GM21825 (cell line): ENCODE data around the gene ADGRD1.

ENCODE experiments used
- ATAC-seq: cut with Tn5 transposase; IDR thresholded peaks from one replicate; pipeline ENCODE4 v1.9.1; 2021; ENCODE audit warnings: mild to moderate bottlenecking, moderate library complexity; ENCODE audit not compliant: unreplicated experiment

The ADGRD1 gene

DNA sequence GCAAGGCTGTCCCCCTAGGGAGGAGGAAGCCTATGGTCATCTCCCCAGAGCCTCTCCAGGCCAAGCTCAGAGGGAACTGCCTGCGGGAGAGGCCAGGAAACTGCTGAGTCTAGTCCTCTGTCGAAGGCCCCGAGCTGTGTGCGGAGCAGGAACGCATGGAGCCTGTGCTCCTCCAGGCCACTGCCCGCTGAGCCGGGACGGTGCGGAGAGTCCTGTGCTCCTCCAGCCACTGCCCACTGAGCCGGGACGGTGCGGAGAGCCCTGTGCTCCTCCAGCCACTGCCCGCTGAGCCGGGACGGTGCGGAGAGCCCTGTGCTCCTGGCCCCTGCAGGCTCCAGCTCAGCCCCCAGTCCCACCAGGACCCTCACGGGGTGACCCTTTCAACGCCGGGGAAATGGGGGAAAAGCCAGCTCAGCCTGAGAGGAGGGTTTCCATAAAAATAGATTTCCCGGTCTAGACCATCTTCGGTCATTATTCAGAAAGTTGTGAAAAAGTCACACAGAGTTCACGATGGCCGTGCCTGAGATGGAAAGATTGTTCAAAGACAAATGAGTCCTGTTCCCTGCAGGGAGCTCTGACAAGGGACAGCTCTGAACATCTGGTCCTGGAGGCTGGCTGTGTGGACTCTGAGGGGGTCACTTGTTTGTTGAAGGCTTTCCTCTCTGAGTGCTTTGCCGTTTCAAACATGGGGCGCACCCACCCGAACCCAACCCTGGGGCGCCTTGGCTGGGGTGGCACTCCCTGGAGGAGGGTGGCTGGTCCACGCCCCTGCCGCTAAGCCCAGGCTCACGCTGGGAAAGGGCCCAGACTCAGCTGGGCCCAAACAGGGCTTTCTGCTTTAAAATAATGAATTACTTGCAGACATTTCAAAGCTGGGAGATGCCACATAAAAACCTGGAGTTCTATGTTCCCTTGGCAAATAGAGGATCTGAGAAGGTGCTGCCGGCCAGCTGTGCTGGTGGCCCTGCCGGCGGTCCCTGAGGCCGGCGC is 85.5 kb downstream of the ADGRD1 start:
- no peak for ATAC-seq

DNA sequence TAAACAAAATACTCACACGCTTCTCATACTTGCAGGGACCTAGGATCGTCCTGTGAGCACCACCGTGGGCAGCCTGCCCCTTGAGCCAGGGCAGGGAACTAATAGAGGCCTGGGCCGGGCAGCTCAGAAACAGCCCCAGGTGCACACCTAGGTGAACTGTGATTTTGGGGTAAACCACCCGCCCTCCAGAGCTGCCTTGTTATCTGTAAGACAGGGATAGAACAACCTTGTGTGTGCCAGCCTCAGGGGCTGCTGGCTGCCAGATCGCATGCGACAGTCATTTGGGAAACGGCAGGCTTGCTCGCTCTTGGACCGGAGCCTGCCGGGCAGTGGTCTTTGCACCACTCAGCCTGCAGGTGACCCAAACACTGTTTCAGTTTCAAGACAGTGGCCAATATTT is 86.8 kb downstream of the ADGRD1 start:
- ATAC-seq, result no peak

DNA sequence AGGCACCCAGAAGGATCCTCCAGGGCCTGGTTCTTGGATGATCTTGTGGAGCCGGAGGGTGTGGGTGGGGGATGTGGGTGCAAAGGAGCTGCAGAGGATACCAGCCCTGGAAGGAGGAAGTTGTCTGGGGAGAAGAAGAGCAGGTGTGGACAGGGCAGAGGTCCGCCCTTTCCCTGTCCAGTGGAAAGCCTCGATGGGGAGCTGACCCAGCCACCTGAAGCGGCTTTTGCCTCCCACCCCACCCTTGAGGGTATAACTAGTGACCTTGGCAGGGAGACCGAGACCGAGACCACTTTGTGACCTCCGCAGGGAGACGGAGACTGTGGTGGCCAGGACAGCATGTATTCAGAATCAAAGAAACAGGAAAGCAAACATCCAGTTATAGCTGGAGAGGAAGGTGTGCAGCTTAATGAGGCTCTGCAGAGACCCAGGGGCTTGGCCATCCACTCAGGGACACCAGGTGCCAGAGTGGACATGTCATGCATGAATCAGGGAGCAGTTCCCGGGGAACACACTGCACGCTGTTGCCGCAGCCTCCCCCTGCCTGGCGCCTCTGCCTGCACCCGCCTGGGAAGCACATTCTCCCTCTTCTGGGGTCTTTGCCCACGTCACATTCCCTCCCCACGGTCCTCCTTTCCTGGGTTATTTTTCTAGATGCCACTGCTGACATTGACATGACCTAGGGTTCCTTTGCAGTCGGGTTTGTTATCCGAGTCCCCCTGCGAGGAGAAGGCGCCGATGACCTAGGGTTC is 87.7 kb downstream of the ADGRD1 start:
- no peak for ATAC-seq

DNA sequence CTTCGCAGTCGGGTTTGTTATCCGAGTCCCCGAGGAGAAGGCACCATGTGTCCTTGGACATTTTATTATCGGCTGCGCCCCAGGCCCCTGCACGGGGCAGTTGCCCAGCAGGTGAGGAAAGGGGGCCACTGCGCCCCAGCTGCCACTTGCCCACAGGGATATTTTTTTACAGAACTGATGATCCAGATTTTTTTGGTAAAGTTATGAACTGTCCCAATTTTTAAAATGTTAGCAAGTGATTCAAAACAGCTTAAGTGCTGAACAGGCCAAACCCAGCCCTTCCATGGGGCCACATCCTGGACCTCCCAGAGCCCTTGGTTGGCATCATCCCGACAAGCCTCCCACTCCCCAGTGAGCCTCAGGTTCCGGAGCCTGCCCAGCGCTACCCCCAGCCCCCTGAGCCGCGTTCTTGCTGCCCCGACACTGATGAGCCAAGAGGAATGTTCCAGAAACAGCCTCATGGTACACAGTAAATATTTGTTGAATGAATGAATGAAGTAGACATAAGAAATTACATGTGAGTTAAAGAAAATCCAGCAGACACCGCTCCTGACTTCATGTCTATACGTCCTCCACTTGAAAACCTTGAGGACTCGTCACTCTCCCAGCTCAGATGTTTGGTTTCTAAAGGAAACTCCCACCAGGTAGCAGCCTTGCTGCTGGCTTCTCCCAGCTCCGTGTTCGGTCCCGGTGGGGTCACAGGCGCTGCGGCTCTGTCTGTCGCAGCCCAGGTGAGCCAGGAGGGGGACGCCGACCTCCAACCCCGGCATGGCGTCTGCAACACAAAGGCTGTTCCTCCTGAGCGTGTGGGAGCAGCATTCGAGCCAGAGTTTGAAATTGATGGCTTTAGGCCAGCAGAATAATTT is 88.5 kb downstream of the ADGRD1 start:
- ATAC-seq, result no peak

DNA sequence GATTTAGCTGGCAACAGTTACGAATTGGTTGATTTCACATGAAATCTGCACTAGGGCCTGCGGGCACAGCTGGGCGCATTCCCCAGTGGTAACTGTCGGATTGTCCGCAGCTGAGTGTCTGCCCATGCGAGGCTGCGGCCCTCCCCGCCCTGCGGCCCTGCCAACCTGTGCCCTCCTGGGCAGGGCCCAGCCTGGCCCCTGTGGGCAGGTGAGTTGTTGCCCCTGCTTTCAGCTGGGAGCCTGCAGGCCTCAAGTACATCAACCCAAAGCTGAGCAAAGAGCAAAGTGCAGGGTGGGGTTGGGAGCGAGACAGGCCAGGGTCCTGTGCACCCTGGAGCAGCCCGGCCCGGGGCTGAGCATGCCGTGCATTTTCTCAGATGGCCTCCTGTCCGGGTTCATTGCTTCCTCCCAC is 89.1 kb downstream of the ADGRD1 start:
- no peak for ATAC-seq

DNA sequence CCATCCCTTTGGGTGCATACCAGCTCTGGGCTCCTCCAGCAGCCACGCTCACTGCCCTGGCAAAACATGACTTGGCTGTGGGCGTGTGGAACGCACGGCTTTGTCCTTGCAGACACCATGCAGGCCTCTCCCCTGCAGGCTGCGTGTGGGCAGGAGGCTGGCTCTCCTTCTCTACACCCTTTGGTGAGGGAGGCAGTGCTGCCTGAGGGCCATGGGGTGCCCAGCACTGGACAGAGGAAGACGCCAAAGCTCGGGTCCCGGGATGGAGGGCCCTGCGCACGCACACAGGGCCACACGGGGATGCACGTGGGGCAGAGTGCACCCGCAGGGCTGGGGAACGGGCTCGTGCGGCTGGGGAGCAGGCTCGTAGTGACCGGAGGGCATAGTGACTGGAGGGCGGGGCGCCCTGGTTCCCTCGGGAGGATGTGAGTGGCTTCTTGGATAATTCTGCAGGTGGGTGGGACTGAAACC is 89.7 kb downstream of the ADGRD1 start:
- ATAC-seq, result no peak

DNA sequence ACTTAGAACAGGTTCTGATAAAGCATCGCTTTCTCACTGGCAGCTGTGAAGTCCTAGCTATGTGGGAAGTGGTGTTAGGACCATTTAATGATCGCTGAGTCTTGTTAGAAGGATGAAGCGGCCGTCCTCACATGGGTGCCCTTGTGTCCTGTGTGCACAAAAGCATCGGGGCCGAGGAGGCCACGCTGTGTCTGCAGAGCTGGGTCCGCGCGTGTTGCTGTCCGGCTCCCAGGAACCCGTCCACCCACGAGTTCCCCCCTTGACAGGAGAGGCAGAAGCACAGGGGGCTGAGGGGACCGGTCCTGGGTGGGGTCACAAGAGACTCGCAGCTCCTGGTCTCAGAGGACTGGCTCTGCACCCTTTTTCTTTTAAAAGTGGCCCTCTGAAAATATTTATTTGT is 90.4 kb downstream of the ADGRD1 start:
- ATAC-seq, result no peak

DNA sequence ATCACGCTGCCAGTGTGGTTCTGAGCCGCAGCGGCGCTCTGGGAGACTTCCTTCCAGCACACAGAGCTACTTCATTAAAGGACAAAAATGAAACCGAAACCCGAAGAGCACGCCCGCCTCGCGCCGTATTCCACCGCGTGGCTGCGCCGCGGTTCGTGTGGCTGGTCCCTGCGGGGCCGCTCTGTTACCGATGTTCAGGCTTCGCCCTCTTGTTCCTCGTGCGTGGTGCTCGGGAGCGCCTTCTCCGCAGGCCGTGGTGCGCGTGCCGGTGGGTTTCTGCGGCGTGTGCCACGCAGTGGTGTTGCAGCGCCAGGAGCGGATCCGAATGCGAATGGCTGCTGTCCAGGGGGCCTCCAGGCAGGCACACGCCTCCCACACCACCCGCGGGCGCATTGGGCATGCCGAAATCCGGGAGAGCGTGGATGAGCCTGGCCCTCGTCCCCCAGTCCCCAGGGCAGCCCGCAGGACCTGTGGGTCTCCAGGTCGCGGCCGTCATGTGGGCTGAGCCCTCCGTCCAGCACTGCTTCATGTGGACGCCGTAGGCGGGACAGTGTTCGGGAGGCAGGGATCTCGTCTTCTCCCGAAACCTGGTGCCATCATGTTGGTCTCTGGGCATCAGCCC is 91.2 kb downstream of the ADGRD1 start:
- no peak for ATAC-seq

DNA sequence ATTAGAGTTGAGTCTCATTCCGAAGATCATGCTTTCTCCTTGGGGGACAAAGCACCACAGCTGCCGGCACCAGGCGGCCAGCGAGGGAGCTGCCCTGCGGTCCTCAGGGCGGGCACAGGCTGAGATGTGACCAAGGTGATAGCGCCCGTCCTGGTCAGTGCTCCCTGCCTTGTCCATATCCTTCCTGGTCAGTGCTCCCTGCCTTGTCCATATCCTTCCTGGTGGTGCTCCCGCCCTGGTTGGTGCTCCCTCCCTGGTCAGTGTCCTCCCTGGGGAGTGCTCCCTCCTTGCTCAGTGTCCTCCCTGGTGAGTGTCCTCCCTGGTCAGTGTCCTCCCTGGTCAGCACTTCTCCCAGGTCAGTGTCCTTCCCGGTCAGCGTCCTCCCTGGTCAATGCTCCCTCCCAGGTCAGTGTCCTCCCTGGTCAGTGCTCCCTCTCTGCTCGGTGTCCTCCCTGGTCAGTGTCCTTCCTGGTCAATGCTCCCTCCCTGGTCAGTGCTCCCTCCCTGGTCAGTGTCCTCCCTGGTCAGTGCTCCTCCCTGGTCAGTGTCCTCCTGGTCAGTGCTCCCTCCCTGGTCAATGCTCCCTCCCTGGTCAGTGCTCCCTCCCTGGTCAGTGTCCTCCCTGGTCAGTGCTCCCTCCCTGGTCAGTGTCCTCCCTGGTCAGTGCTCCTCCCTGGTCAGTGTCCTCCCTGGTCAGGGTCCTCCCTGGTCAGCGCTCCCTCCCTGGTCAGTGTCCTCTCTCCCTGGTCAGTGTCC is 92.2 kb downstream of the ADGRD1 start:
- ATAC-seq, result no peak

DNA sequence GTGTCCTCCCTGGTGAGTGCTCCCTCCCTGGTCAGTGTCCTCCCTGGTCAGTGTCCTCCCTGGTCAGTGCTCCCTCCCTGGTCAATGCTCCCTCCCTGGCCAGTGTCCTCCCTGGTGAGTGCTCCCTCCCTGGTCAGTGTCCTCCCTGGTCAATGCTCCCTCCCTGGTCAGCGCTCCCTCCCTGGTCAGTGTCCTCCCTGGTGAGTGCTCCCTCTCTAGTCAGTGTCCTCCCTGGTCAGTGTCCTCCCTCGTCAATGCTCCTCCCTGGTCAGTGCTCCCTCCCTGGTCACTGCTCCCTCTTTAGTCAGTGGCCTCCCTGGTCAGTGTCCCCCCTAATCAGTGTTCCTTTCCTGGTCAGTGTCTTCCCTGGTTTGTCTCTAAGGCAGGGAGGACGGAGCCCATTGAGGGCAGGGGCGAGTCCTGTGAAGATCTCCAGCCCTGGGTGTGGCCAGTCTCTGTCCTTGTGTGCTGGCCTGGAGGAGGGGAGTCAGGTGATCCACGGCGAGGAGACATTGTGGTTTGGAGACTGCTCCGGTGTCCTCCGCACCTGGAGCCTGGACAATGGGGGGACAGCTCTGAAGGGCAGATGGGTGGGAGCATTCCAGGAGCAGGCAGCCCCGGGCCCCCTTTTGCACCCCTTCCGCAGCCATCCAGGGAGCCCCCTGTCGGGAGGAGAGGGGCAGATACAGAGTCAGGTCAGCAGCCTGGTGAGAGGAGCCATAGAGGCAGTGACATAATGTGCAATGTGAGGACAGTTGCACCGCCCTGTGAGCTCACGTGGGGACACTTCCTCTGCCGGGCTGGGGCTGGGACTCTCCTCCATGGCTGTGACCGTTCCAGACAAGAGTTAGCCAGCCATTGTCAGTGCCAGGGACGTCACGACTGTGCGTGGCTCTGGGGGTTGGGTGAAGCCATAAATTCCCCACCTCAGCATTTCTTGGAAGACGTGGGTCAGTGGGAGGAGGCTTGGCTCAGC is 93.4 kb downstream of the ADGRD1 start:
- no peak for ATAC-seq

DNA sequence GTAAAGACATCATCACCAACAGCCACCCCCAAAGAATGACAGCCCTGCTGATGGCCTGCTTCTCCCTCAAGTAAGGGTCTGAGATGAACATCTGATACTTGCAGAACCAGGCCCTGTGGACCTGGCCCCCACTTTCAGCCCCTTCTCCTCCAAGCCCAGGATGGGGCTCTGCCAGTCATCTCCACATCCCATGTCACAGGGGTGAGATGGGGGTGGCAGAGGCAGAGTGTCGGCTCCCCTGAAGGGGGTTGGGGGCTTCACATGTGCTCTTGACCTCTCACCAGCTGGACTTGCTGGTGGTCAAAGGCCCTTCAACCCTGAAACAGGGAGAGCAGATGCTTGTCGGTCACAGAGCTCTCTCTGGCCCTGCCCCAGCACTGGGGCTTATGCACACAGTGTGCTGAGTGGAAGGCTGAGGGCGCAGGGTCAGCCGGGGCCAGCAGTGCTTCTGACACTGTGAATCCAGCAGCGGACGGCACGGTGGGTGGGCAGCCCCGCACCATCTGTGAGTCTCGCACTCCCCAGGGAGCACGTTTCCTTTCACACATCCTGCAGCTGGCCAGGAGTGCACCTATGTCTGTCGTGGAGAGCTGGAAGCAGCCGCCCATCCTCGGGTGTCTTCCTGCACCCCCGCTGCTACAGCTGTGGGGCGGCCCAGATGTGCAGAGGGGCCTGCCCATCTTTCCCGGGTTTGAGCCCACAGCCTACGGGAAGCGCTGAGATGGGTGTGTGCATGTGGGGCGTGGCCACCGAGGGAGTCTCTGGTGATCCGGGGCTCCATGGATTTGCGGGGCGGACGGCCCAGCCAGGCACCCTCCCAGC is 94.3 kb downstream of the ADGRD1 start:
- ATAC-seq, result no peak

DNA sequence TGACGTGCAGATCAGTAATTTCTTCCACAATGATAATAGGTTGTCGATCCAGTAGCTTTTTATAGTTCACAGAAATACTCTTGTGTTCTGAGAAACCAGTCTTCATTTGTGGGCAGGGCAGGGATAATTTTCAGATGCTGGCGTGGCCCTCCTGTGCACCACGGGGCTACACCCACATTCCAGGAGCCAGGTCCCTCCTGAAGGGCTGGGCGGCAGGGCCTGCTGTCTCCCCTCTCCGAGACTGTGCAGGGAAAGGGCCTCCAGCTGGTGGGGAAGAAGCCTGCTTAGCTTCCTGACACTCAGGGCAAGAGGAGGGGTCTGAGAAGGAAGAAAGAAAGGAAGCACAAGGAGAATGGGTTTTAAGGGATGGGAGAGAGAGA is 94.9 kb downstream of the ADGRD1 start:
- no peak for ATAC-seq

DNA sequence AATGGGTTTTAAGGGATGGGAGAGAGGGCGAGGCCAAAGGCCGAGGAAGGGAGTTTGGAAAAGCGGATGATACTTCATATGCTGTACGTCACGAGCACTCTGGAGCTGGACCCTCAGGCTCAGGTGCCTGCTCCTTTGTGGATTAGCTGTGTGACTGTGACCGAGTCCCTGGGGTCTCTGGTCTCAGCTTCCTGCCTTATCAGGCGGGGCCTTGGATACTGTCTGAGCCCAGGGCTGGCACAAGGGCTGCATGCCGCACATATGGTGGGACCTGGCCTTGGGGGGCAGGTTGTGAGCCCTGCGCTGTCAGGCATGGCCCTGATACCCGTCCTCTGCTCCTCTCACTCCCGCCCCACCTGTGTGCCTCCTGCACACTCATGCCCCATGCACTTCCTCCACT is 95.3 kb downstream of the ADGRD1 start:
- ATAC-seq, result no peak

DNA sequence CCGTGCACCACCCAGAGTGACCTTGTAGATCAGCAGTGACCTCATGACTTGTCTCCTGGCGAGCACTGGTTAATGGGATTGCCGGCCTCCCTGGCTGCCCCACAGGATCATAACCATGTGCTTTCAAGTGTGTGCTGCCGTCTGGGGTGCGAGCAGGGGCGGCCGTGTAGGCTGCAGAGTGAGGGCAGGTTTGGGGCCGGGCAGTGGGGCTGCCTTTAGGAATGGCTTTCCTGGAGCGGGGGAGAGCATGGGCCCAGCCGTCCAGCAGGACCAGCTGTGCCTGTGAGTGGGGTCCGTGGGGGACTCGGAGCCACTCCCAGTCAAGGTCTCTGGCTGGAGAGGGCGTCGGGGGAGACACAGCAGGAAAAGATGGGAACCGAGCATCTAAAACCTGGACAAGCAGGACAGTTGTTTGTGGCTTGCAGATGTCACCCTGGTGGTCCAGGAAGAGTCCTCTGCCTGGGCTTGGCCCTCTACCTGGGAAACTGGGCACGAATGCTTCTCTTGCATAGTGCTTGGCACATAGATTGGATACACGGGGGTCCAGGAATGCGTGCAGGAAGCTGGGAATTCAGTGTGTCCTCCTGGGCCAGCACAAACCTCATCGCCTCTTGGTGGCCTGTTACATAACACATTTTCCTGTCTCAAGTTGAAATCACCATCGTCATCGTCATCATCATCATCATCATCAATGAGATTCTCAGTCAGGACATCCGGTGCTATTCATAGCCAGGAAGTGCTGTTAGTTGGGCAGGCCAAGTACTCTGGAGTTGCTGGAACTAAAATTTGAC is 96.0 kb downstream of the ADGRD1 start:
- no peak for ATAC-seq

DNA sequence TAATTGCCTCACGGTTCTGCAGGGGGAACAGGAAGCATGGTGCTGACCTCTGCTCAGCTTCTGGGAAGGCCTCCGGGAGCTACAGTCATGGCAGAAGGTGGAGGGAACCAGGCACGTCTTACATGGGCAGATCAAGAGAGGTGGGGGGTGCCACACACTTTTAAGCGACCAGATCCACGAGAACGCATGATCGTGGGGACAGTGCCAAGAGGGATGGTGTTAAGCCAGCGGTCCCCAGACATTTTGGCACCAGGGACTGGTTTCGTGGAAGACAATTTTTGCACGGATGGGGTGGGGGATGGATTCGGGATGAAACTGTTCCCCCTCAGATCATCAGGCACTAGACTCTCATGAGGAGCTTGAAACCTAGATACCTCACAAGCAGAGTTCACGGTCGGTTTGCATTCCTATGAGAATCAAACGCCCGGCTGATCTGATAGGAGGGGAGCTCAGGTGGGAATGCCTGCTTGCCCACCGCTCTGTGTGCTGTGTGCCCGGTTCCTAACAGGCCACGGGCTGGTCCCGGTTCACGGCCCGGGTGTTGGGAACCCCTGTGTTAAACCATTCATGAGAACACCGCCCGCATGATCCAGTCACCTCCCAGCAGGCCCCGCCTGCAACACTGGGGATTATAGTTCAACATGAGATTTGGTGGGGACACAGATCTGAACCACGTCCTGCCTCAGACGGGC is 96.9 kb downstream of the ADGRD1 start:
- ATAC-seq, result no peak

DNA sequence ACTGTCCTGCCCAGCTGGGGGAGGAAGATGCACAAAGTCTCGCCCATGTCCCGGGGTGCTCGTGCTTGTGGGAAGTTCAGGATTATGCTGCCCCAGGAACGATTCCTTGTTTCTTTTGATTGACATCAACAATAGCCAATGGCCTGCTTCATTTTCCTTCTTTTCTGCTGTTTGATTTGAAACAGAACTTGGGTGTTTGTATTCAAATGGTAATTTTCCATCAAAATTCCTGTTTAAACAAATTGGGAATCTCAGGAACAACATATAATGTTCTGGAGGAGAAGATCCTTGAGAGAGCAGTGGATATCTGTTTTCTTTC is 97.4 kb downstream of the ADGRD1 start:
- no peak for ATAC-seq
